HEK293 (cell line): ENCODE results near the gene RNF182.

Source experiments
- CTCF ChIA-PET: fragments of 350-600 bp; formaldehyde crosslinking; extraction: SDS; loops from one replicate; lab custom pipeline; 2021; ENCODE audit warnings: antibody characterized with exemption; lab: Yijun Ruan, JAX
- POLR2A ChIA-PET: fragments of 300-600 bp; formaldehyde crosslinking; extraction: SDS; loops from one replicate; lab custom pipeline; 2020; ENCODE audit warnings: antibody characterized with exemption, inconsistent platforms; lab: Yijun Ruan, JAX
- H3K27ac ChIP-seq: fragments of 200-500 bp; sonication (Bioruptor generic); 2 replicates; pipeline ENCODE4 v1.5.1; 2014; ENCODE audit warnings: low read depth, low read length, control low read depth, inconsistent platforms; ENCODE audit errors: extremely low read depth
- H3K36me3 ChIP-seq, 2 experiments: fragments of 200-500 bp in 1 of 2; sonication (Bioruptor generic) in 1 of 2; 1 replicate in 1 of 2; 2 replicates in 1 of 2; pipeline ENCODE4 v1.5.1; 2014 to 2017; ENCODE audit warnings: inconsistent platforms in 2 of 2, low read length in 2 of 2; ENCODE audit not compliant: control insufficient read depth in 2 of 2, insufficient read depth in 1 of 2
- H3K4me1 ChIP-seq: fragments of 200-500 bp; sonication (Bioruptor generic); 2 replicates; pipeline ENCODE4 v1.5.1; 2014; ENCODE audit warnings: mild to moderate bottlenecking, low read length, inconsistent platforms; ENCODE audit not compliant: control insufficient read depth, insufficient read depth
- H3K4me3 ChIP-seq: 2 replicates; pipeline ENCODE4 v1.5.1; 2011; ENCODE audit warnings: low read depth, mild to moderate bottlenecking, control low read depth, low read length, moderate library complexity
- H3K9me3 ChIP-seq: fragments of 200-500 bp; sonication (Bioruptor generic); 2 replicates; pipeline ENCODE4 v1.5.1; 2014; ENCODE audit warnings: low read depth, low read length, inconsistent platforms; ENCODE audit not compliant: control insufficient read depth, insufficient read depth
- GLIS1 ChIP-seq: fragments of 450-650 bp; formaldehyde crosslinking; IDR thresholded peaks from 2 replicates; pipeline ENCODE4 v1.5.1; 2016; ENCODE audit warnings: missing biosample characterization, missing genetic modification characterization
- KLF1 ChIP-seq: fragments of 450-650 bp; formaldehyde crosslinking; IDR thresholded peaks from 2 replicates; pipeline ENCODE4 v1.5.1; 2016; ENCODE audit warnings: missing biosample characterization, missing genetic modification characterization
- OVOL3 ChIP-seq: fragments of 450-650 bp; formaldehyde crosslinking; IDR thresholded peaks from 2 replicates; pipeline ENCODE4 v1.5.1; 2016; ENCODE audit warnings: missing biosample characterization, missing genetic modification characterization
- PRDM6 ChIP-seq: fragments of 450-650 bp; formaldehyde crosslinking; IDR thresholded peaks from 2 replicates; pipeline ENCODE4 v1.5.1; 2017; ENCODE audit warnings: missing biosample characterization, missing genetic modification characterization
- SCRT2 ChIP-seq: fragments of 450-650 bp; formaldehyde crosslinking; IDR thresholded peaks from 2 replicates; pipeline ENCODE4 v1.5.1; 2016; ENCODE audit warnings: missing biosample characterization, missing genetic modification characterization
- WT1 ChIP-seq: fragments of 450-650 bp; formaldehyde crosslinking; IDR thresholded peaks from 2 replicates; pipeline ENCODE4 v1.5.1; 2016; ENCODE audit warnings: missing biosample characterization, missing genetic modification characterization
- ZBTB11 ChIP-seq: fragments of 450-650 bp; formaldehyde crosslinking; conservative IDR thresholded peaks from 2 replicates; pipeline ENCODE4 v1.5.1; 2016; ENCODE audit warnings: low read depth, missing biosample characterization, missing genetic modification characterization
- ZNF148 ChIP-seq: fragments of 450-650 bp; formaldehyde crosslinking; IDR thresholded peaks from 2 replicates; pipeline ENCODE4 v1.5.0; 2017; ENCODE audit warnings: missing biosample characterization, missing genetic modification characterization, borderline replicate concordance
- ZNF19 ChIP-seq: fragments of 450-650 bp; formaldehyde crosslinking; IDR thresholded peaks from 2 replicates; pipeline ENCODE4; 2016; ENCODE audit warnings: missing biosample characterization, missing genetic modification characterization, low read depth
- ZNF223 ChIP-seq: fragments of 450-650 bp; formaldehyde crosslinking; IDR thresholded peaks from 2 replicates; pipeline ENCODE4 v1.5.1; 2016; ENCODE audit warnings: missing biosample characterization, missing genetic modification characterization
- ZNF530 ChIP-seq: fragments of 450-650 bp; formaldehyde crosslinking; IDR thresholded peaks from 2 replicates; pipeline ENCODE4 v1.5.1; 2016; ENCODE audit warnings: low read depth, missing biosample characterization, missing genetic modification characterization
- ZNF561 ChIP-seq: fragments of 450-650 bp; IDR thresholded peaks from 2 replicates; pipeline ENCODE4 v1.5.1; 2018; ENCODE audit warnings: missing biosample characterization, missing genetic modification characterization, borderline replicate concordance
- ZNF843 ChIP-seq: fragments of 450-650 bp; formaldehyde crosslinking; IDR thresholded peaks from 2 replicates; pipeline ENCODE4 v1.5.1; 2016; ENCODE audit warnings: missing biosample characterization, missing genetic modification characterization
- ZSCAN4 ChIP-seq: fragments of 450-650 bp; formaldehyde crosslinking; IDR thresholded peaks from 2 replicates; pipeline ENCODE4 v1.5.1; 2017; ENCODE audit warnings: missing biosample characterization, missing genetic modification characterization

Gene RNF182

GRCh38 chr6:14029605-14030004, 104.9 kb downstream of the RNF182 start:
- Histone ChIP-seq H3K27ac (no peak overlapping the region), H3K9me3 (no peaks in the 10 kb centered on the region), H3K36me3 (no peaks in the 10 kb centered on the region), H3K4me3 (no peak overlapping the region)
- POLR2A ChIA-PET = no interaction called here
- TF ChIP-seq ZNF19 (tag by site-specific recombination) = no peak
- TF ChIP-seq OVOL3 (tag by site-specific recombination) = no peak
- no peak for TF ChIP-seq SCRT2 (tag by site-specific recombination)
- no peak for TF ChIP-seq KLF1
- TF ChIP-seq ZNF148 = no peak
- TF ChIP-seq ZNF561 (tag by site-specific recombination) = no peak
- TF ChIP-seq ZNF223 (tag by site-specific recombination) = no peak
- TF ChIP-seq GLIS1 (tag by site-specific recombination) = no peak
- TF ChIP-seq WT1 = no peak
- no peak for TF ChIP-seq ZSCAN4 (tag by site-specific recombination)
- no peak for TF ChIP-seq ZNF843
- no peak for TF ChIP-seq ZNF530
- TF ChIP-seq PRDM6 (tag by site-specific recombination) = no peak
- TF ChIP-seq ZBTB11 (tag by site-specific recombination) = no peak
- TF ChIP-seq, all 188 proteins: peak for 0
- no peaks in the 10 kb centered on the region for H3K4me1 ChIP-seq
- CTCF ChIA-PET = interaction anchor here (1.1 to 1.3 kb wide), 4 partner anchors 17 to 121 kb away, joined by 3 to 5 read pairs (median 3); no protein-coding TSS in a partner anchor
